GM21367 (cell line): ENCODE measurements around the gene JAK3.
"Not testable (repeated sequence)": the region's sequence is repeated elsewhere in the genome, so short reads cannot be mapped to it uniquely, and the experiment has no call there.

Source experiments
- ATAC-seq: cut with Tn5 transposase; IDR thresholded peaks from one replicate; pipeline ENCODE4 v1.9.1; 2021; ENCODE audit not compliant: unreplicated experiment

JAK3 gene

GRCh38 chr19:17778968-17779929, 68.5 kb downstream of the JAK3 start:
- no peak for ATAC-seq

GRCh38 chr19:17778251-17778967, 69.4 kb downstream of the JAK3 start:
- no peak for ATAC-seq

GRCh38 chr19:17777840-17778239, 69.9 kb downstream of the JAK3 start:
- ATAC-seq = not testable (repeated sequence)

- ATAC-seq = no peak
These were observed 71.6 kb downstream of the JAK3 start for GRCh38 chr19:17775991-17776803.

- ATAC-seq = no peak
These were observed 72.4 kb downstream of the JAK3 start for GRCh38 chr19:17775245-17775927.
